GM12864 (cell line): ENCODE results near the gene SCAF1.

ENCODE experiments used
- DNase-seq: peaks from one replicate; pipeline ENCODE4 v3.0.0-alpha.2; 2011; ENCODE audit warnings: low read depth
- H3K4me3 ChIP-seq: 2 replicates; pipeline ENCODE4 v1.5.1; 2011; ENCODE audit warnings: mild to moderate bottlenecking, low read depth, low read length, control low read depth
- TF ChIP-seq, protein P1 (sequence below): IDR thresholded peaks from 2 replicates; pipeline ENCODE4 v1.5.1; 2011; ENCODE audit warnings: low read depth, mild to moderate bottlenecking, moderate library complexity, low read length, control low read depth, inconsistent platforms; ENCODE audit errors: missing control alignments

Gene SCAF1

DNA sequence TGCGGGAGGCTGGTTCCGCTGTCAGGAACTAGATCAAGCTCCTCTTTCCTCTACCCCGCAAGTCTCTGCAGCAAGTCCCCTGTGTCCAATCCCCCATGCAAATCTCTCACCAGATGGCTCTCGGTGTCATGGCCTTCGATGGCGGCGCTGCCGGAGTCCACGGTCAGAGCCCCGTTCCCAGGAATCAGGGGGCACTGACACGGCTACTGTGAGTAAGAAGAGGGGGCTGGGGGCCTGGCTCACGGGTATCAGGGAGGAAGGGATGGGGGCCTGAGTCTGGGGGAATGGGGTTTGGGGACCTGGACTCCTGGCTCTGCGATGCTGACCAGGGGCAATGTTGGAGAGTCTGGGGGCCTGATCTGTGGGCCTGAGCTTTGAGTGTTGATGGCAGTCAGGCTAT, 4.0 kb downstream of the SCAF1 start:
- no peak overlapping the region for H3K4me3 ChIP-seq
- TF ChIP-seq, protein P1, sequence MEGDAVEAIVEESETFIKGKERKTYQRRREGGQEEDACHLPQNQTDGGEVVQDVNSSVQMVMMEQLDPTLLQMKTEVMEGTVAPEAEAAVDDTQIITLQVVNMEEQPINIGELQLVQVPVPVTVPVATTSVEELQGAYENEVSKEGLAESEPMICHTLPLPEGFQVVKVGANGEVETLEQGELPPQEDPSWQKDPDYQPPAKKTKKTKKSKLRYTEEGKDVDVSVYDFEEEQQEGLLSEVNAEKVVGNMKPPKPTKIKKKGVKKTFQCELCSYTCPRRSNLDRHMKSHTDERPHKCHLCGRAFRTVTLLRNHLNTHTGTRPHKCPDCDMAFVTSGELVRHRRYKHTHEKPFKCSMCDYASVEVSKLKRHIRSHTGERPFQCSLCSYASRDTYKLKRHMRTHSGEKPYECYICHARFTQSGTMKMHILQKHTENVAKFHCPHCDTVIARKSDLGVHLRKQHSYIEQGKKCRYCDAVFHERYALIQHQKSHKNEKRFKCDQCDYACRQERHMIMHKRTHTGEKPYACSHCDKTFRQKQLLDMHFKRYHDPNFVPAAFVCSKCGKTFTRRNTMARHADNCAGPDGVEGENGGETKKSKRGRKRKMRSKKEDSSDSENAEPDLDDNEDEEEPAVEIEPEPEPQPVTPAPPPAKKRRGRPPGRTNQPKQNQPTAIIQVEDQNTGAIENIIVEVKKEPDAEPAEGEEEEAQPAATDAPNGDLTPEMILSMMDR = no peak
- no peak for DNase-seq

DNA sequence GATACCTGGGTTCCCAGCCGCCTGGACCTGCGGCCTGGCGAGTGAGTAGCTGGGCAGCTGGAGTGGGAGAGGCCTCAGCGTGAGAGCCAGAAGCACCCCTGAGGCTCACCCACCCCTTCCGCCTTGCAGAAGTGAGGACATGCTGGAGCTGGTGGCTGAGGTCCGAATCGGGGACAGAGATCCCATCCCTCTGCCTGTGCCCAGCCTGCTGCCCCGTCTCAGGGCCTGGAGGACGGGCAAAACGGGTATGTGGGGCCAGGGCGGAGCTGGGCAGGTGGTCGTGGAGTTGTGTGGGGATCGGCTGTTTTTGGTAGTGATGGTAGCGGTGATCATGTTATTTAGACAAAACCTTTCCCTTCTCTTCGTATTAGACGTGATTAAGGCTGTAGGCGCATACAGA, 4.6 kb downstream of the SCAF1 start:
- H3K4me3 ChIP-seq = no peak overlapping the region
- TF ChIP-seq, protein P1 = no peak
- DNase-seq = no peak

DNA sequence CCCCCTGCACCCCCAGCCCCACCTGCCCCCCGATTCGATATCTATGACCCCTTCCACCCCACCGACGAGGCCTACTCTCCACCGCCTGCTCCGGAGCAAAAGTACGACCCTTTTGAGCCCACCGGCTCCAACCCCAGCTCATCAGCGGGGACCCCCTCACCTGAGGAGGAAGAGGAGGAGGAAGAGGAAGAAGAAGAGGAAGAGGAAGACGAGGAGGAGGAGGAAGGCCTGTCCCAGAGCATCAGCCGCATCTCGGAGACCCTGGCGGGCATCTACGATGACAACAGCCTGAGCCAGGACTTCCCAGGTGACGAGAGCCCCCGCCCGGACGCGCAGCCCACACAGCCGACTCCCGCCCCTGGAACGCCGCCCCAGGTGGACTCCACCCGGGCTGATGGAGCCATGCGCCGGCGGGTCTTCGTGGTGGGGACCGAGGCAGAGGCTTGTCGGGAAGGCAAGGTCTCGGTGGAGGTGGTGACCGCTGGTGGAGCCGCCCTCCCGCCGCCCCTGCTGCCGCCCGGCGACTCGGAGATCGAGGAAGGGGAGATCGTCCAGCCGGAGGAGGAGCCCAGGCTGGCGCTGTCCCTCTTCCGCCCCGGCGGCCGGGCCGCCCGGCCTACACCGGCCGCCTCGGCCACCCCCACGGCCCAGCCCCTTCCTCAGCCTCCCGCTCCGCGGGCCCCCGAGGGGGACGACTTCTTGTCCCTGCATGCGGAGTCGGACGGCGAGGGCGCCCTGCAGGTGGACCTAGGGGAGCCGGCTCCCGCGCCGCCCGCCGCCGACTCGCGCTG, 9.2 kb downstream of the SCAF1 start:
- no peak overlapping the region for H3K4me3 ChIP-seq
- TF ChIP-seq, protein P1 = no peak
- DNase-seq = no peak

DNA sequence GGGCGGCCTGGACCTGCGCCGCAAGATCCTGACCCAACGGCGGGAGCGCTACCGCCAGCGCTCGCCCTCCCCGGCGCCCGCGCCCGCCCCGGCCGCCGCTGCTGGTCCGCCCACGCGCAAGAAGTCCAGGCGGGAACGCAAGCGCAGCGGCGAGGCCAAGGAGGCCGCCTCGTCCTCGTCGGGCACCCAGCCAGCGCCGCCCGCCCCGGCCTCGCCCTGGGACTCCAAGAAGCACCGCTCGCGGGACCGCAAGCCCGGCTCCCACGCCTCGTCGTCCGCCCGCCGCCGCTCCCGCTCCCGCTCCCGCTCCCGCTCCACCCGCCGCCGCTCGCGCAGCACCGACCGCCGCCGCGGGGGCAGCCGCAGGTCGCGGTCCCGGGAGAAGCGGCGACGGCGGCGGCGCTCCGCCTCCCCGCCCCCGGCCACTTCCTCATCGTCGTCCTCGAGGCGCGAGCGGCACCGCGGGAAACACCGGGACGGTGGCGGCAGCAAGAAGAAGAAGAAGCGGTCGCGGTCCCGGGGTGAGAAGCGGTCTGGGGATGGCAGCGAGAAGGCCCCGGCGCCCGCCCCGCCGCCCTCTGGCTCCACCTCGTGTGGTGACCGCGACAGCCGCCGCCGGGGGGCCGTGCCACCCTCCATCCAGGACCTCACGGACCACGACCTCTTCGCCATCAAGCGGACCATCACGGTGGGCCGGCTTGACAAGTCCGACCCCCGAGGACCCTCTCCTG, 10.0 kb downstream of the SCAF1 start:
- no peak for DNase-seq
- H3K4me3 ChIP-seq = no peak overlapping the region
- TF ChIP-seq, protein P1 = no peak

DNA sequence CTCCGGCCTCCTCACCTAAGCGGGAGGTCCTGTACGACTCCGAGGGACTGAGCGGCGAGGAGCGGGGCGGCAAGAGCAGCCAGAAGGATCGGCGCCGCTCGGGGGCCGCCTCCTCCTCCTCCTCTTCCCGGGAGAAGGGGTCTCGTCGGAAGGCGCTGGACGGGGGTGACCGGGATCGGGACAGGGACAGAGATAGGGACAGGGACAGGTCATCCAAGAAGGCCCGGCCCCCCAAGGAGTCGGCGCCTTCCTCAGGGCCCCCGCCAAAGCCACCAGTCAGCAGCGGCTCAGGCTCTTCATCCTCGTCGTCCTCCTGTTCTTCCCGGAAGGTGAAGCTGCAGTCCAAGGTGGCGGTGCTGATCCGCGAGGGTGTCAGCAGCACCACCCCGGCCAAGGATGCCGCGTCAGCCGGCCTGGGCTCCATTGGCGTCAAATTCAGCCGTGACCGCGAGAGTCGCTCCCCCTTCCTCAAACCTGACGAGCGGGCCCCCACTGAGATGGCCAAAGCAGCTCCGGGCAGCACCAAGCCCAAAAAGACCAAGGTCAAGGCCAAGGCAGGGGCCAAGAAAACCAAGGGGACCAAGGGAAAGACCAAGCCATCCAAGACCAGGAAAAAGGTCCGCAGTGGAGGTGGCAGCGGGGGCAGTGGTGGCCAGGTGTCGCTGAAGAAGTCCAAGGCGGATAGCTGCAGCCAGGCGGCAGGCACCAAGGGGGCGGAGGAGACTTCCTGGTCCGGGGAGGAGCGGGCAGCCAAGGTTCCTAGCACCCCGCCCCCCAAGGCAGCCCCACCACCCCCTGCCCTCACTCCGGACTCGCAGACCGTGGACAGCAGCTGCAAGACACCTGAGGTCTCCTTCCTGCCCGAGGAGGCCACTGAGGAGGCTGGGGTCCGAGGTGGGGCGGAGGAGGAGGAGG, 10.8 kb downstream of the SCAF1 start:
- H3K4me3 ChIP-seq = no peak overlapping the region
- DNase-seq = no peak
- TF ChIP-seq, protein P1 = no peak

DNA sequence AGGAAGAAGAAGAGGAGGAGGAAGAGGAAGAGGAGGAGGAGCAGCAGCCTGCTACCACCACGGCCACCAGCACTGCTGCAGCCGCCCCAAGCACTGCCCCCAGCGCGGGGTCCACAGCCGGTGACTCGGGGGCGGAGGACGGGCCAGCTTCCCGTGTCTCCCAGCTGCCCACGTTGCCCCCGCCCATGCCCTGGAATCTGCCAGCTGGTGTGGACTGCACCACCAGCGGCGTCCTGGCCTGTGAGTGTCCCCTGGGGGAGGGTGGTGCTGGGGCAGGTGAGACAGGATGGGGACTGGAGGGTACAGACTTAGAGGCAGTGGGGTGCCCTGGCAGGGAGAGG, 11.4 kb downstream of the SCAF1 start:
- no peak overlapping the region for H3K4me3 ChIP-seq
- DNase-seq = no peak
- TF ChIP-seq, protein P1 = no peak
